Amygdala (tissue), 56 donors: ENCODE measurements around the gene ZC3H6.

ENCODE experiments used
- DNase-seq, 56 donors: peaks; one replicate each; lab custom pipeline; 2025; lab: John Stamatoyannopoulos, UW

ZC3H6 gene

GRCh38 chr2:112275311-112275886 is at the start of gene ZC3H6:
TSS of gene ZC3H6 (plus strand) at chr2:112275597. CDS start at chr2:112275995, 398 bp downstream.
- peak; percentile 81 to 99 (median 98) for DNase-seq

GRCh38 chr2:112229348-112229747 is 46.0 kb upstream of the ZC3H6 start:
- no peak for DNase-seq

GRCh38 chr2:112230371-112230770 is 45.0 kb upstream of the ZC3H6 start:
- no peak for DNase-seq

DNA sequence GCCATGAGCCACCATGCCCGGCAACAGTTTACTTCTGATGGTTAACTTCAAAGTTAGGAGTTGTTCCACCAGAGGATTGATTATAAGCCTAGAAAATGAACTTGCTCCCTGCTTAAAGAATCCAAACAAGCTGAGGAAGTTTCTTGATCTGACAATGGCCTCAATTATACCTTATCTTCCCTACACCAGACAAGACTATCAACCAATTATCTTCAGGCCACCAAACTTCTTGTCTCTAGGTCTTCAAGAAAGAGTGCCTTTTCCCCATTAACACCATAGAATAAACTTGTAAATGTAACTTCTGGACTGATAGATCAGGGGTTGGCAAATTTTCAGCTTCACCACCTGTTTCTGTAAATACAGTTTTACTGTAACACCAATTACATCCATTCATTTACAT is 35.5 kb upstream of the ZC3H6 start:
- DNase-seq = no peak

GRCh38 chr2:112242384-112242783 is 33.0 kb upstream of the ZC3H6 start:
- DNase-seq = no peak

DNA sequence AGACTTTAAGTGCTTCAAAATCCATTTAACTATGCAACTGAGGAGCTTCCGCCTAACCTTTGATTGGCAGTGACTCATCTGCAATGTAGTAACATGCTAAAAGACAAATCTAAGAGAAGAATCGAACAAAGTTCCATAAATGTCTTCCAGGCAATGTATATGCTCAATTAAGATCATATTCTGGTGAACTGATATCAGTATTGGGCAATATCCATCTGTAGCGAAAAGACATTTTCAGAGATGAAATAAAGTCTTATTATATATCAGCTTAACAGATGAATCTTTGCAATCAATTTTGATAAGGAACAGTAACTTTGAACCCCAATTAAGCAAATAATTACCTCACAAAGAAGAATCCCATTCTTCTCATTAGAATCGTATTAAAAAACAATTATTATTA is 32.2 kb upstream of the ZC3H6 start:
- DNase-seq = no peak

DNA sequence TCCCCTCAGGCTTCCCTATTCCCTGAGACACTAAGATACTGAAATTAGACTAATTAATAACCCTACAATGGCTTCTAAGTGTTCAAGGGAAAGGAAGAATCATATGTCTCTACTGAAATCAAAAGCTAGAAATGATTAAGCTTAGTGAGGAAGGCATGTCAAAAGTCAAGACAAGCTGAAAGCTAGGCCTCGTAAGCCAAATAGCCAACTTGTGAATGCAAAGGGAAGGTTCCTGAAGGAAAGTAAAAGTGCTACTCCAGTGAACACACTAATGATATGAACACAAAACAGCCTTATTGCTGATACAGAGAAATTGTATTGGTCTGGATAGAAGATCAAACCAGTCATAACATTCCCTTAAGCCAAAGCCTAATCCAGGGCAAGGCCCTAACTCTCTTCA is 30.5 kb upstream of the ZC3H6 start:
- DNase-seq = no peak

GRCh38 chr2:112251271-112251670 is 24.1 kb upstream of the ZC3H6 start:
- DNase-seq = no peak

GRCh38 chr2:112253261-112253815 is 22.1 kb upstream of the ZC3H6 start:
- no peak for DNase-seq

DNA sequence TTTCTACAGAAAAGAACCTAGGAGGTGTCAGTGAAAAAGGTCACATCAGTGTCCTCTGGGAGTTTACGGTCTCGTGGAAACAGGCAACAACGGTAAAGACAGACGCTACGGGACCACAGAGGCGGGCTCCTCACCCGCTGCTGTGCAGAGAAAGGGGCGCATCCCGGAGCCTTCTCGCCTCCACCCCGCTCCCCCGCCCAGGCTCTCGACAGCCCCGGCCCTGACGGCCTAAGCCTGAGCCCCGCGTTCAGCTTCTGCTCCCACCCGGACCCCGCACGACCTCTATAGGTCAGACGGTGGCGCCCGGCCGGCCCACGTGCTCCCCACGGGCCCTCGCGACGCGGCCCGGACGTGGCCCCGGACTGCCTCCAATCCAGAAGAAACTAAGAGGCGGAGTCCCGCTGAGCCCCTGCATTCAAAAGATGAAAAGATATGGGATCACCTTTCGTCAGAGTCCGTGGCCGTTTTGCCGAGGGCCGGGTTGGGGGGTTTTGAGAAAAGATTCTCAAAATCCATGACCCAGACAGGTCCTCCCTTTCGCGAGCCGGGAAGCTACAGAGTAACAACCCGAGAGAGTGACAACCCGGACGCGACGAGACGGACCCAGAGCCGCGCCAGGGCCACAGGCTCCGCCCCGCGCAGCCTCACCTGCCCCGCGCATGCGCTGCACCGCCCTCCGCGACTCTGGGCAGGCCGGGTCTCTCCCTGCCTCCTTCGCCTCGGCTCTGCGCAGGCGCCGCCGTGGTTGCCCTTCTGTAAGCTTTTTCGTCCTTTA is 20.7 kb upstream of the ZC3H6 start, which contains the start of gene ZC3H8:
TSS of gene ZC3H8 (minus strand) at position 577 of the 775 bp plus-strand sequence. CDS start at position 516, 61 bp downstream.
- peak; percentile 8 to 95 (median 81) for DNase-seq

- DNase-seq = no peak
These were observed 19.5 kb upstream of the ZC3H6 start for GRCh38 chr2:112255875-112256274.

- DNase-seq = no peak
These were observed 18.7 kb upstream of the ZC3H6 start for GRCh38 chr2:112256654-112257053.

- peak in 1 of 56 donors; percentile 23 for DNase-seq
These were observed 17.8 kb upstream of the ZC3H6 start for GRCh38 chr2:112257575-112257974.

DNA sequence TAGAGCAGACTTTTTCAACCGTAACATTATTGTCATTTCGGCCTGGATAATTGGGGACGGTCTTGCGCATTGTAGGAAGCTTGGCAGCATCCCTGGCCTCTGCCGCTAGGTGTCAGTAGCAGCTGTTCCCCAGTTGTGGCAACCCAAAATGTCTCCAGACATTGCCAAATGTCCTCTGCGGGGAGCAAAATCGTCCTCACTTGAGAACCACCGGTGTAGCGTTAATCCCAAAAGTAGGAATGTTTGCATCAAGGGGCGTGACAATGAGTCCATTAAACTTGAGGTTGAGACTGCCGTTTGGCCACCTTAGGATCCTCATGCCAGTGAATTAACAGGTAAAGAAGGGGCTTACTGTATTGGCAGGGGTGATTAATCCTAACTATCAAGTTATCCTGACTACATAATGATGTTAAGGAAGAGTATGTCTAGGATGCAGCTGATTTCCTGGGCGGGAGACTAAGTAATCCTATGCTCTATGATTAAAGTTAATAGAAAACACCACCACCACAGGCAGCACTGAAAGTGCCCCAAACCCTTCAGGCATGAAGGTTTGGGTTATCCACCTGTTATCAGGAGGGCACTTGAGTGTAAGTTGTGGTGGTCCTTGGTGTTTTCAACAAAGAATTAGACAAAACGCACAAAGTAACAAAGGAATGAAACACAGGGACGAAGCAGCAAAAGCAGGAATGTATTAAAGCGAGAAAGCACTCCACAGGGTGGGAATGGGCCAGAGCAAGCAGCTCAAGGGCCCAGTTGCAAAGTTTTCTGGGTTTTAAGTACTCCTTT is 15.7 kb upstream of the ZC3H6 start:
- DNase-seq = peak in 50 of 56 donors; percentile 4 to 84 (median 46)

DNA sequence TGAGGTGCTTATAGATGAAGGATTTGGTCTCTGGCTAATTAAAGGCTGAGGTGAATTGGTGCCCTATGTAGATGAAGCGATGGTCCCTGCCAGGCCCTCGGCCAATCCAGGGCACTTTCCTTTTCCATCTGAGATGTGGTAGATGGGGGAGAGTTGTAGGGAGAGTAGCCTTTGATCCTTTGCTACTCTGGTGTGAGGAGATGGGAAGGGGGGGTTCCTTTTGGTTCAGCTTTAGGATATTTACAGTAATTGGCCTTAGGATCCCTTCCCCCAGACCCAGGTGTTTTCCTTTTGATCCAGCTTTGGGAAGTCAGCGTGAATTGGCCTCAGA is 15.1 kb upstream of the ZC3H6 start:
- DNase-seq = no peak

DNA sequence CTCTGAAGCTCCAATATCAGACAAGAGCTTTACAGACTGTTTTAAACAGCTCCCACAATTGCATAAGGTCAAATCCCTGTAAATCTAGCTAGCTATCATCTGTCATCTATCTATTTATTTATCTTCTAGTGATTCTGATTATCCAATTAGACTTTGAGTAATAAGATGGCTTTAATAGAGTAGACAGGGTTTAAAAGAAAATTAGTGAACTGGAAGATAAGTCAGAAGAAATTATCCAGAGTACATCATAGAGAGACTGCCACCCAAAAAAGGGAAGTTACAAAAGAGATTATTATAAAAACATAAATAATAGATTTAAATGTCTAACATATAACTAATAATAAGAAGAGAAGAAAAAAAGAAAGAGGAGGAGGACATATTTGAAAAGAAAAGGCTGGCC is 12.5 kb upstream of the ZC3H6 start:
- no peak for DNase-seq

- no peak for DNase-seq
These were observed 6.8 kb upstream of the ZC3H6 start for GRCh38 chr2:112268547-112268946.

GRCh38 chr2:112272669-112273068 is 2.7 kb upstream of the ZC3H6 start:
- DNase-seq = no peak

DNA sequence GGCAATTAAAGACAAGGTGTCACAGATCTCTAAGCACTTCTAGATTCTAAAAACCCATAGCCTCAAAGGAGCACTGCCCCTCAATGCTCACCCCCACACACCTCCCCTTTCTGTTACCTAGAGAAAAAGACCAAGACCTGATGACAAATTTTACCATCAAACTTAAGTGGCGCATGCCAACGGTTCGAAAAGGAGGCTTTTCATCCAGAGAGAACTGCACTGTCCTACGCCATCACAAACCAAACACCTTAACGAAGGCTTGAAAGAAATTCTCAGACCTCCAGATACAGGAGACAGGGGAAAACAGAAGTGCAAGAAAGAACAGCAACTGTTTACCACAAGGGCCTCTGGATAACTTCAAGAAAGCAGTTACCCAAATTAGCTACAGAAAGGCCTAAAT is 2.0 kb upstream of the ZC3H6 start:
- no peak for DNase-seq

- peak in 55 of 56 donors; percentile 25 to 88 (median 73) for DNase-seq
These were observed 733 bp downstream of the ZC3H6 start for GRCh38 chr2:112275887-112276773.
